Measurements from ENCODE around the gene CCNC. TPM values are rescaled to one million over a fixed set of nuclear protein-coding genes. Genes with fewer than 3 reads are reported as not detected.

Gene CCNC
- polyA plus RNA-seq, 1 donor from 2014 or later: 111 TPM

- H3K27me3 ChIP-seq (ENCODE audit: insufficient read depth, low read depth, low read length): peaks cover 89% of the 10 kb centered on the region
- H4K20me1 ChIP-seq (ENCODE audit: insufficient read depth): no peaks in the 10 kb centered on the region
- no peak overlapping the region for H3K27ac ChIP-seq (ENCODE audit: low read length)
- H3K36me3 ChIP-seq (ENCODE audit: insufficient read depth, low read length): no peaks in the 10 kb centered on the region
- no peak overlapping the region for H3K9ac ChIP-seq (ENCODE audit: low read length)
- H3K4me2 ChIP-seq (ENCODE audit: low read length): no peak overlapping the region
- no peak overlapping the region for H2AFZ ChIP-seq (ENCODE audit: low read depth, low read length)
- H3K9me3 ChIP-seq (ENCODE audit: low read length): no peaks in the 10 kb centered on the region
- no peak overlapping the region for H3K4me3 ChIP-seq (ENCODE audit: low read length)
- no peaks in the 10 kb centered on the region for H3K79me2 ChIP-seq (replicated peaks; ENCODE audit: insufficient read depth, low read length)
- no peaks in the 10 kb centered on the region for H3K9me2 ChIP-seq (ENCODE audit: insufficient read depth, low read length)
- no peaks in the 10 kb centered on the region for H3F3A ChIP-seq (ENCODE audit: insufficient read depth, low read length, poor library complexity, severe bottlenecking)
- TF ChIP-seq MXI1 (conservative IDR thresholded peaks at IDR 0.05; ENCODE audit: poor library complexity, severe bottlenecking) (no peak), POLR2AphosphoS5 (IDR thresholded peaks at IDR 0.05) (peak; percentile 47)
Measured at GRCh38 chr6:99589907-99590493, 21.5 kb upstream of the CCNC start.

GRCh38 chr6:99589290-99589672, 20.8 kb upstream of the CCNC start:
- Histone ChIP-seq H3K79me2 (replicated peaks; ENCODE audit: insufficient read depth, low read length) (no peaks in the 10 kb centered on the region), H3K9me3 (ENCODE audit: low read length) (no peaks in the 10 kb centered on the region), H3K9ac (ENCODE audit: low read length) (peak overlapping the region; percentile 45), H3K9me2 (ENCODE audit: insufficient read depth, low read length) (no peaks in the 10 kb centered on the region), H3F3A (ENCODE audit: insufficient read depth, low read length, poor library complexity, severe bottlenecking) (no peaks in the 10 kb centered on the region), H3K27me3 (ENCODE audit: insufficient read depth, low read depth, low read length) (peaks cover 91% of the 10 kb centered on the region), H4K20me1 (ENCODE audit: insufficient read depth) (no peaks in the 10 kb centered on the region), H3K4me3 (ENCODE audit: low read length) (peak overlapping the region; percentile 78), H3K36me3 (ENCODE audit: insufficient read depth, low read length) (no peaks in the 10 kb centered on the region), H2AFZ (ENCODE audit: low read depth, low read length) (no peak overlapping the region), H3K4me2 (ENCODE audit: low read length) (peak overlapping the region; percentile 78), H3K27ac (ENCODE audit: low read length) (no peak overlapping the region)
- no peak for TF ChIP-seq REST (IDR thresholded peaks at IDR 0.05; ENCODE audit: borderline replicate concordance)
- no peak for TF ChIP-seq SMC3 (conservative IDR thresholded peaks at IDR 0.05; ENCODE audit: poor library complexity)
- no peak for TF ChIP-seq CTCF (IDR thresholded peaks at IDR 0.05; ENCODE audit: poor library complexity, severe bottlenecking)
- TF ChIP-seq RAD21 (conservative IDR thresholded peaks at IDR 0.05): no peak
- TF ChIP-seq POLR2AphosphoS5 (IDR thresholded peaks at IDR 0.05): no peak
- no peak for TF ChIP-seq EP300 (conservative IDR thresholded peaks at IDR 0.05; ENCODE audit: poor library complexity, severe bottlenecking)
- no peak for TF ChIP-seq EZH2 (IDR thresholded peaks at IDR 0.05; ENCODE audit: borderline replicate concordance, insufficient read depth, low read length, poor library complexity, severe bottlenecking)

Data from neural cell (in vitro differentiated cells).